GM12891 (cell line): ENCODE results near the gene TBL3.

Source experiments
- POLR2A ChIP-seq: IDR thresholded peaks from 2 replicates; pipeline ENCODE4 v1.6.1; 2011; ENCODE audit warnings: low read depth, low read length, control low read depth
- POLR2AphosphoS5 ChIP-seq: IDR thresholded peaks from 2 replicates; pipeline ENCODE4 v1.6.1; 2011; ENCODE audit warnings: low read depth, low read length, control low read depth
- POU2F2 ChIP-seq: IDR thresholded peaks from 2 replicates; pipeline ENCODE4 v1.6.1; 2011; ENCODE audit warnings: low read depth, mild to moderate bottlenecking, control low read depth, low read length, moderate library complexity
- SPI1 ChIP-seq: IDR thresholded peaks from 2 replicates; pipeline ENCODE4 v1.6.1; 2011; ENCODE audit warnings: low read depth, low read length, control low read depth
- TAF1 ChIP-seq: IDR thresholded peaks from 2 replicates; pipeline ENCODE4 v1.6.1; 2011; ENCODE audit warnings: low read depth, low read length, control low read depth

DNA sequence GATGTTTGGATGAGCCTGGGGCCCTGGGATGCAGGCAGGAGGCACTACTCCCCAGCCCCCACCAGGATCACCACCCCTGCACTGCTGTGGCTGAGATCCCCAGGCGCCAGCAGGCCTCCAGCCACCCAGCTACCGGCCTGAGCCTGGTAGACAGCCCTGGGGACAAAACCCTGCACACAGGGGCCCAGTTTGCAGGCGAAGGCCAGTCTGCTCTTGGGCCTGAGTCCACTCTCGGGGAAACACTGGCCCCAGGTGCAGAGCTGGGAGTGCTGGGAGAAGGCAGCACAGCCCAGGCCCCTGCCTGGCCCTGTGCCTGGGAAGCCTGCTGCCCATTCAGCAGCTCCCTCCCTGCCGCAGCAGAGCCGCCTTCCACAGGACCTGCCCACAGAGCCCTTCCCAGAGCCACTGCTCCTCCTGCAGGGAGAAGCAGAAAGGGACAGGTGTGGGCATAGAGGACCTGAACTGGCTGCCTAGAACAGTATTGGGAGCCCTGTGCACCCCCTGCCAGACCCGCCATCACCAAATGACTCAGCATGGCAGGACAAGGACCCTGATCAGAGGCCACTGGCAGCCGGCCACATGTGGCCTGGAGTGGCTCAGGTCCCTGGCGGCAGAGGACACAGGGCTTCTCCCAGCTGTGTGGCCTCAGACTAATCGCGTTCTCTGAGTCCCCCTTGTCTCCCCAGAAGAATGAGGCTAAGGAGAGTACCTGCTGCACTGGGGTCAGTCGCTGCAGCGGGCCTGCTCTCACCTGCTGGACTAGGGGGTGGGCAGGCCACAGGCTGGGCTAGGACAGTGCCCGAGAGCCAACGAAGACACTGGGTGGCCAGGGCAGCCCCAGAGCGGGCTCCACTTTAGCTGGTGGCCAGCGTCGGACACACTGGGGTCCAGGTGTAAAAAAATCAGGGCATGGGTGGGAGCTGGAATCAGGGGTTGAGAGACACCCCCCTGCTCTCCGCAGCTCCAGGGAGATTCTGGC is 39.5 kb upstream of the TBL3 start:
- TF ChIP-seq TAF1 = no peak
- no peak for TF ChIP-seq POLR2AphosphoS5
- no peak for TF ChIP-seq POLR2A
- TF ChIP-seq SPI1 = no peak
- TF ChIP-seq POU2F2 = no peak
